WI38 (cell line): ENCODE results near the gene GNE.

Source experiments
- H3K4me3 ChIP-seq: 2 replicates; pipeline ENCODE4 v1.5.1; 2011; ENCODE audit warnings: low read depth, mild to moderate bottlenecking, control low read depth, low read length
- TF ChIP-seq, protein P1 (sequence below): IDR thresholded peaks from 2 replicates; pipeline ENCODE4 v1.5.1; 2012; ENCODE audit warnings: low read depth, mild to moderate bottlenecking, control low read depth, low read length

The GNE gene

DNA sequence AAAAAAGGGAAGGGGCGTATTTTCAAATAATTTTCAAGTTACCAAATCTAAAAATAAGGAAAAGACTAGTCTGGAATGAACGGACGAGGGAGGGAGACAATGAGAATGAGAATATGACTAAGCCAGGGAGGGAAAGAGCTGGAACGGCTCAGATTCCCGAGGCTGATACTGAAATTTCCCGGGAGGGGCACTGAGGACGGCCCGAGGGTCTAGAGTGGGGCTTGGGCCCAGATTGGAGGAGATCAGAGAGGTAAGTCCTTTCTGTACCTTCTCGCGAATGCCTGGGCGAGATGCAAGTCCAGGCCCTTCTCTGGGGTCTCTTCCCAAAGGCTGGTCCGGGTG lies 92.5 kb downstream of the GNE start:
- H3K4me3 ChIP-seq, result no peak overlapping the region
- TF ChIP-seq, protein P1, sequence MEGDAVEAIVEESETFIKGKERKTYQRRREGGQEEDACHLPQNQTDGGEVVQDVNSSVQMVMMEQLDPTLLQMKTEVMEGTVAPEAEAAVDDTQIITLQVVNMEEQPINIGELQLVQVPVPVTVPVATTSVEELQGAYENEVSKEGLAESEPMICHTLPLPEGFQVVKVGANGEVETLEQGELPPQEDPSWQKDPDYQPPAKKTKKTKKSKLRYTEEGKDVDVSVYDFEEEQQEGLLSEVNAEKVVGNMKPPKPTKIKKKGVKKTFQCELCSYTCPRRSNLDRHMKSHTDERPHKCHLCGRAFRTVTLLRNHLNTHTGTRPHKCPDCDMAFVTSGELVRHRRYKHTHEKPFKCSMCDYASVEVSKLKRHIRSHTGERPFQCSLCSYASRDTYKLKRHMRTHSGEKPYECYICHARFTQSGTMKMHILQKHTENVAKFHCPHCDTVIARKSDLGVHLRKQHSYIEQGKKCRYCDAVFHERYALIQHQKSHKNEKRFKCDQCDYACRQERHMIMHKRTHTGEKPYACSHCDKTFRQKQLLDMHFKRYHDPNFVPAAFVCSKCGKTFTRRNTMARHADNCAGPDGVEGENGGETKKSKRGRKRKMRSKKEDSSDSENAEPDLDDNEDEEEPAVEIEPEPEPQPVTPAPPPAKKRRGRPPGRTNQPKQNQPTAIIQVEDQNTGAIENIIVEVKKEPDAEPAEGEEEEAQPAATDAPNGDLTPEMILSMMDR, result no peak

DNA sequence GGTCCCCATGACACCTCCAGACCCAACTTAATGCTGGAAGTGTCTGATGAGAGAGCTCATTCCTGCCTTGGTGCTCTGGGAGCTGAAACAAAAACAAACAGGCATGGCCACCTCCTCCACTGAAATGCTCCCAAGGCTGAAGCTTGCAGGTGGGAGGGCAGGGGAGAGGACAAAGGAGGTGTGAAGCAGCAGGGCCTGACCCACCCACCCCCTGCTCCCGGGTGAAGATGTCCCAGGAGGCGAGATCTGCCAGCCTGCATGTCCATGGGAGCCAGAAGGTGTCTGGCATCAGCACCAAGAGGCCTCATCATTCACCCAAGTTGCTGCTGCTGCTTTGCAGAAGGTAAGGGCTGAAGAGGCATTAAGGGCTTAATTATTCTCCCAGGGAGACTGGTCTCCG lies 93.3 kb downstream of the GNE start:
- H3K4me3 ChIP-seq, result no peak overlapping the region
- TF ChIP-seq, protein P1, result no peak
